ENCODE measurements around the gene MAP3K8.

GRCh38 chr10:30398193-30398592, 35.8 kb upstream of the MAP3K8 start:
- TF ChIP-seq CTCF (IDR thresholded peaks at IDR 0.05; ENCODE audit: poor library complexity, severe bottlenecking) (no peak), EZH2 (IDR thresholded peaks at IDR 0.05; ENCODE audit: borderline replicate concordance, insufficient read depth, low read length, poor library complexity, severe bottlenecking) (no peak), EP300 (conservative IDR thresholded peaks at IDR 0.05; ENCODE audit: poor library complexity, severe bottlenecking) (no peak), REST (IDR thresholded peaks at IDR 0.05; ENCODE audit: borderline replicate concordance) (no peak), RAD21 (conservative IDR thresholded peaks at IDR 0.05) (no peak), SMC3 (conservative IDR thresholded peaks at IDR 0.05; ENCODE audit: poor library complexity) (no peak), POLR2AphosphoS5 (IDR thresholded peaks at IDR 0.05) (no peak), MXI1 (conservative IDR thresholded peaks at IDR 0.05; ENCODE audit: poor library complexity, severe bottlenecking) (no peak), TAF1 (IDR thresholded peaks at IDR 0.05; ENCODE audit: low read depth) (no peak)
